GM19372 (cell line): ENCODE results near the gene SHANK3.
"Not testable (repeated sequence)": the region's sequence is repeated elsewhere in the genome, so short reads cannot be mapped to it uniquely, and the experiment has no call there.

ENCODE experiments used
- ATAC-seq: cut with Tn5 transposase; IDR thresholded peaks from one replicate; pipeline ENCODE4 v1.9.1; 2021; ENCODE audit warnings: mild to moderate bottlenecking, low read depth, moderate library complexity; ENCODE audit not compliant: unreplicated experiment

Gene SHANK3

DNA sequence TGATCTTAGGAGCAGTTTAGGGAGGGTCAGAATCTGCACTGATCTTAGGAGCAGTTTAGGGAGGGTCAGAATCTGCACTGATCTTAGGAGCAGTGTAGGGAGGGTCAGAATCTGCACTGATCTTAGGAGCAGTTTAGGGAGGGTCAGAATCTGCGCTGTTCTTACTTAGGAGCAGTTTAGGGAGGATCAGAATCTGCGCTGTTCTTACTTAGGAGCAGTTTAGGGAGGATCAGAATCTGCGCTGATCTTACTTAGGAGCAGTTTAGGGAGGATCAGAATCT is 28.9 kb upstream of the SHANK3 start:
- not testable (repeated sequence) for ATAC-seq

DNA sequence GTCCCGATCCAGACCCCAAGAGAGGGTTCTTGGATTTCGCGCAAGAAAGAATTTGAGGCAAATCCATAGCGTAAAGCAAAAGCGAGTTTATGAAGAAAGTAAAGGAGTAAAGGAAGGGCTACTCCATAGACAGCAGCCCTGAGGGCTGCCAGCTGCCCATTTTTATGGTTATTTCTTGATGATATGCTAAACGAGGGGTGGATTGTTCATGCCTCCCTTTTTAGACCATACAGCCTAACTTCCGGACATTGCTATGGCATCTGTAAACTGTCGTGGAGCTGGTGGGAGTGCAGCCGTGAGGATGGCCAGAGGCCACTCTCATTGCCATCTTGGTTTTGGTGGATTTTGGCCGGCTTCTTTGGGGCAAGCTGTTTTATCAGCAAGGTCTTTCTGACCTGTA is 19.4 kb upstream of the SHANK3 start:
- no peak for ATAC-seq

DNA sequence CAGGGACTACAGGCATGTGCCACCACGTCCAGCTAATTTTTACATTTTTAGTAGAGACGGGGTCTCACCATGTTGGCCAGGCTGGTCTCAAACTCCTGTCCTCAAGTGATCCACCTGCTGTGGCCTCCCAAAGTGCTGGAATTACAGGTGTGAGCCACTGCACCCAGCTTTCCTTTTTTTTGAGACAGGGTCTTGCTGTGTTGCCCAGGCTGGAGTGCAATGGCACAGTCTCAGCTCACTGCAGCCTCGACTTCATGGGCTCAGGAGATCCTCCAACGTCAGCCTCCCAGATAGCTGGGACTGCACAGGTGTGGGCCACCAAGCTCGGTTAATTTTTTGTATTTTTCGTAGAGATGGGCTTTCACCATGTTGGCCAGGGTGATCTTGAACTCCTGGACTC is 18.0 kb upstream of the SHANK3 start:
- not testable (repeated sequence) for ATAC-seq

DNA sequence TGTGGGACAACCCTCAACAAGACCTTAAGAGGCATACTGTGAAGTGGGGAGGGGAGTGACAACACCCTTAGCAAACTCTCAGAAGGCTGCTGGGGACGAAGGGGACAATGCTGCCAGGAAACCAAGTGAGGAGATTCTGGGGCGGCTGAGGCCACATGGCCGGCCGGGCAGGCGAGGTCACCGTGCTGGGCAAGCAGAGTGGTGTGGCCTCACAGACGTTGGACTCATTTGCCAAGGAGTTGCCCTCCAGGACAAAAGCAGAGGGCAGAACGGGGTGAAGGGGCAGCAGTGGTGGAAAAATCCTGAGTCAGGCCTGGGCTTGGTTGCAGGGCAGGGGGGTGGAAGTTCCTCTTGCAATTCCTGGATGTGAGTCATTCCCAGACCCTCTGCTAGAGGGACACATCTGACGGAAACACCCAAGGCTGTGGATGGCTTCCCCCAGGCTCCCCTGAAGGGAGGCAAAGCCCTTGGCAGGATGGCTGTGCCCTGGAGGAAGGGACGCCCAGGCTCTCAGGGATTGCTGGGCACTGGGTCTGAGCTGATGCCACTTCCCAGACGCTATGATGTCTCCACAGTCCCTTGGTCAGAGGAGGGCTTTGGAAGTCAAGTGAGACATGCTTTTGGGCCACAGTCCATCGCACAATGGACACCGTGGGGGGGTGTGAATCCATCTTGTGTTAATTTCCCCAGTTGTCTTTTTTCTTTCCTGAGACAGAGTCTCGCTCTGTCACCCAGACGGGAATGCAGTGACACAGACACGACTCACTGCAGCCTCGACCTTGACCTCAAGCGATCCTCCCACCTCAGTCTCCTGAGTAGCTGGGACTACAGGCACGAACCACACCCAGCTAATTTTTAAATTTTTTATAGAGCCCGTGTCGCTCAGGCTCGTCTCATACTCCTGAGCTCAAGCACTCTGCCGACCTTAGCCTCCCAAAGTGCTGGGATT is 16.2 kb upstream of the SHANK3 start:
- no peak for ATAC-seq

DNA sequence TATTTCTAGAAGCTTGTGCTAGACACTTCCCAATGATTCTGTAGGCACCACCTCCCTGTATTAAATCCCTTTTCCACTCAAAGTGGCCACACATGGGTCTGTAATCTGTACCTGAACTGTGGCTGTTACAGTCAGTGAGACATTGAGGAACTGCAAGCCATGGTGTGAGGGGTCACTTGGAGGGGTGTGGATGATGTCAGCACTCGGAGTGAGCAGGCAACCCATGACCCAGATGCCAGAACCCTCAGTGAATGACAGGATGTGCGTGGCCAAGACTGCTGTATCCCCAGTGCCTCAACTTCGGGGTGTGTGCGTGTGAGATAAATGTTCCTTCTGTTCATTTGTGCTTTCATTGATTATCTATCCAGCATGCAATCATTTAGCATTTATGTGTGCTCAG is 14.7 kb upstream of the SHANK3 start:
- ATAC-seq = no peak

DNA sequence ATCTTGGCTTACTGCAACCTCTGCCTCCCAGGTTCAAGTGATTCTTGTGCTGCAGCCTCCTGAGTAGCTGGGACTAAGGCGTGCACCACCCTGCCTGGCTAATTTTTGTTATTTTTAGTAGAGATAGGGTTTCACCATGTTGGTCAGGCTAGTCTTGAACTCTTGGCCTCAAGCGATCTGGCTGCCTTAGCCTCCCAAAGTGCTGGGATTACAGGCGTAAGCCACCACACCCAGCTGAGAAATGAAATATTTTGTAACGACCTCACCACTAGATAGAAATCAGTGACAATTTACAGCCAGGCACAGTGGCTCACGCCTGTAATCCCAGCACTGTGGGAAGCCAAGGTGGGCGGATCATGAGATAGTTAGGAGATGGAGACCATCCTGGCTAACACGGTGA is 12.9 kb upstream of the SHANK3 start:
- not testable (repeated sequence) for ATAC-seq

DNA sequence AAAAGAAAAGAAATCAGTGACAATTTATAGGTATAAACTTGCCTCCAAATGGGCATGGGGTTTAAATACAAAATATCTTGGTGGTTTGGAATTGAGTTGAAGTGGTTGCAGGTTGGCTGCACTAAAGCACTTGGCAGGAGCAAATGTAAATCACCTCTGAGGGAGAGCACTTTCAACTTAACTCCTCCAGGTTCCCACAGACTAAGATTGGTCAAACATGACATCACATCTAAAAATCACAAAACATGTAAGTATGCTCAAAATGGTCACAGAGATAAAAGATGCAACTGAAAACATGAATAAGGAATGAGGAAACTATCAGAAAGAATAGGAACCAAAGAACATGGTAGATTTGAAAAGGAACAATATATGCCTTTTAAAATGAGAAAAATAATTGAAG is 12.3 kb upstream of the SHANK3 start:
- ATAC-seq = no peak

DNA sequence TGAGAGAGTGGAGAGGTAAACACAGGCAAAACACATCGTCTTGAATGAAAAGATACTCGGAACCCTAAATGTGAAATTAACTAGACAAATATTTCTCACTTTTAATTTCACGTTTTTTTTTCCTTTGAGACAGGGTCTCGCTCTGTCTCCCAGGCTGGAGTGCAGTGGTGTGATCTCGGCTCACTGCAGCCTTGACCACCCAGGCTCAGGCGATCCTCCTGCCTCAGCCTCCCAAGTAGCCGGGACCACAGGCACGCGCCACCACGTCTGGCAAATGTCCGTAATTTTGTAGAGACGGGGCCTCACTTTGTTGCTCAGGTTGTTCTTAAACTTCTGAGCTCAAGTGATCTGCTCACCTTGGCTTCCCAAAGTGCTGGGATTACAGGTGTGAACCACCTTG is 7.4 kb upstream of the SHANK3 start:
- ATAC-seq = no peak

DNA sequence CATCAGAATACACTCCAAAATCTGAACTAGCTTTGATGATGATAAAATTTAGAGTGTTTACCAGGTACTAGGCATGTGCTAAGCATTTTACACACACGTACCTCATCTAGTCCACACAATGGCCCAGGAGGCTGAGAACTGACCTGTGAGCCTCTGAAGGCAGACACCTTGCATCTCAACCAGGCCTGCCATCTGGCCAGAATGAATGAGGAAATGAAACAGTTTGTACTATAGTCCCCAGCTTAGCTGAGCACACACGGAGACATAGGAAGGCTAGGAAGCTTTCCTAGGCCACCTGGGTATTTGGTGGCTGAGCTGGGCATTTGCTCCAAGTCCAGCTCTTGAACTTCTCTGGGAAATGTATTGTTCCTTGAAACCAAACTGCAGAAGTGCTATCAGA is 6.9 kb upstream of the SHANK3 start:
- no peak for ATAC-seq

DNA sequence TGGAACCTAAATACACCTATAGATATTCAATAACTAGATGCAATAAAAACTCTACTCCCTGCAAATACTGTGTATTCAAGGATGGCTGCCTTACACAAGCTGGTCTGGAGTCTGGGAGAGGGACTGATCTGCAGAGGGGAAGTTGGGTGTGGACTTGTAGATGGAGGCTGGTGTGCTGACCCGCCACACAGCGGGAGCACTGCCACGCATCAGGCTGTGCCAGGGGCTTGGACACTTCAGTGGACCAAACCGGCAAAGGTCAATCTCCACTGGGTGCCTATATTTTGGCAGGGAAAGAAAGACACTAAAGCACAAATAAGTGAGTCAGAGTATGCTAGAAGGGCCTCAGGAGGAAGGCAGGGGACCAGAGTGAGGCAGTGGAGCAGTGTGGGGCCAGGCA is 2.1 kb upstream of the SHANK3 start:
- ATAC-seq = no peak

DNA sequence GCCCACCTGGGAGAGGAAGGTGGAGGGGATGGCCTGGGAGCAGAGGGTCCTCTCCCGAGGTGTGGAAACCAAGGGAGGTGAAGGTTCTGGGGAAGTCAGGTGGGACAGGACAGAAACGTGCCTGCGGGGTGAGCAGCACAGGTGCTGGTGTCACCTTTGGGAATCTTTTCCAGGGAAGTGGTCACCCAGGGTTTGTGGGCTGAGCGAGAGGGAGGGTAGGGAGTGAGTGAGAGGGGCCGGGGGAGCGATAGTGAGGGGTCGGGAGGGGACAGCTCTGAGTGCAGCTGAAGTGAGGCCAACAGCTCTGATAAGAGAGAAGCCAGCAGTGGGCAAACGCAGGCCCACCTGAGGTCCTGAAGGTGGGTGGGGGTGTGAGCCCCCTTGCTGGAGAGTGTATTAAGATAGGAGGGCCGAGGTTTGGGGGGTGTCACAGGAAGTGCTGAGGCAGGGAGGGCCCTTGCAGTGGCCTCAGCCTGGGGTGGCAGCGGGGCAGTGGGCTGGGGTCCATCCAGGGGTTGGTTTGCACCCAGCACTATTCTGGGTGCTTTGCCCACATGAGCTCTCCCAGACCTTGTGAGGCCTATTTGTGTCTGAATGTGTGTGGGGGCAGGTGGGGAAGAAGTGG is 1.6 kb upstream of the SHANK3 start:
- no peak for ATAC-seq

DNA sequence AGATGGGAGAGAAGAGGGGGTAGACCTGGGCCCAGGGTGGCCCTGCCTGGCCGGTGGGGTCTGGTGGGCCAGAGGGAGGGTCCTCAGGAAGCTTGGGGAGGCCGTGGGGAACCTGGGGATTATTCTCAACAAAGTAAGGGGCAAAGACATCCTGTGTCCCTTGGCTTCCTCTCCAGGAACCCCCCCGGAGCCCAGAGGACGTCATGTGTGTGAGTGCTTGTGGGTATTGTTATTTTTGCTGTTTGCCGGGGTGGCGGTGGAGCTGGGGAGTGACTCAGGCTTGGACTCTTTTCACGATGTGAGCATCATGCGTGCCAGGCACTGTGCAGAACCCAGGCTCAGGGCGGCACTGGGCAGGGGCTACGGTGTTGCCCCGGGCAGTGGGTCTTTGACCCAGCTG is 982 bp upstream of the SHANK3 start:
- ATAC-seq = no peak

DNA sequence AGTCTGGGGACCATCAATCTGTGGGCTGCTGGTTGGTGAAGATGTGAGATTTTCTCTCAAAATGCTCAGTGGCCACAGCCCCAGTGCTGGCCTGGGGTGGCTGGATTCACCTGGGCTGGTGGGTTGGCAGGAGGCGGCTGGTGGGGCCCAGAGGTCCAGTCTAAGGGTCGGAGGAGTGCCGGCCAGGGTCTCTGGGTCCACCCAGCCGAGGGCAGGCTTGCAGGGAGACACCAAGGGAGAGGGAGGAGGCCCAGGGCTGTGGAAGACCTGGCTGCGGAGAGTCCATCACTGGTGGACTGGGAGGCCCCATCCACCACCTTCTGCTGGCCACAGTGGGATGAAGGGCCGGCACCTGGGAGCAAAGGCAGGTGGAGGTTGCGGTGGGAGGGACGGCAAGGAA is 582 bp upstream of the SHANK3 start:
- no peak for ATAC-seq

DNA sequence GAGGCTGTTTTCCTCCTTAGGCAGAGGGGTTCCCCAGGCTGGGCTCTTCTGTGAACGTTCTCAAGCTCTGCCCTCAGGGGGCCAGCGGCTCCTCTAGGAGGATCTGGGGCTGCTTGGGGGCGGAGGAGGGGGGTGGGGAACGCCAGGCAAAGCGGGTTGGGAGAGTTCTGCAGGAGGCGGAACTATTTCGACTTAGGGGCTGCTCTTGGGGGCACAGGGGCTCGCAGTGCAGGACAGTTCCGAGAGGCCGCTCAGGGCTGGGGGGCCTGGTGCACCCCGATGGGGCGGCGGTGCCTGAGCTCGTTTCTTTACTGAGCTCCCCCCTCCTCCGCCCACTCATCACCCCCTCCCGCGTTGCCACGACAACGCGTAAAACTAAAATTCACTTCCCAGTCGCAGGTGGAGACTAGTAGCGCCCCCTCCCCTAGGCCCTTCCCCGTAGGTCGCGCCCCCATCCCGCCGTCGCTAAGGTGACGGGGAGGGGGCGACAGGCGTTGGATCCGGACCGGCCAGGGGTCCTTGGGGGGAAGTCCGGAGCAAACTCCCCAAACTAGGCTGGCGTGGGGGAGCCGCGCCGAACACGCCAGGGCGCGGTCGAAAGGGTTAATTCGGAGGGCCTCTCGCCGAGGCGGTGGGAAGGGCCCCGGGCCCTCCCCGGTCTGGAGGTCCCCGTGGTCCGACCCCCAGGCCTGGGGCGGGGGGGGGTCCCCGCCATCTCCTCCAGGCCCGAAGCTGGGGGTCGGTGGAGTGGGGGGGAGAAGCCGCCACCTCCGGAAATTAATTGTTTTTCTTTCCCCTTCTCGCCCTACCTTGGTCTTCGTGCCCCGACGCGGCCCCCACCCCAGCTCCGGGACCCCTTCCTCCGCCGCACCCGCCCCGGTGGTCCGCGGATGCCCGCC is 857 bp downstream of the SHANK3 start:
- ATAC-seq = no peak

DNA sequence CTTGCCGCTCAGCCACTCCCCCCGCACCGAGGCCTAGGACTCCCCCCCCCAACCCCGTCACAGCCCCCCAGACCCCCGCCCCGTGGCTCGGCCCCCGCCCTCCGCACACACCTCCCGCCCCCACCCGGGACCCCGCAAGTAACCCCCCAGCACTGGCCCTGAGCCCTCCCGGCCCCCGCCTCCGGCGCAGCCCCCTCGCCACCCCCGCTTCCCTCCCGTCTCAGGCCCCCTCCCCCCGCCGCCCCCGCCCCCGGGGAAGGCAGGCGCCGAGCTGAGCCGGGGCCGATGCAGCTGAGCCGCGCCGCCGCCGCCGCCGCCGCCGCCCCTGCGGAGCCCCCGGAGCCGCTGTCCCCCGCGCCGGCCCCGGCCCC is 1.5 kb downstream of the SHANK3 start:
- no peak for ATAC-seq

DNA sequence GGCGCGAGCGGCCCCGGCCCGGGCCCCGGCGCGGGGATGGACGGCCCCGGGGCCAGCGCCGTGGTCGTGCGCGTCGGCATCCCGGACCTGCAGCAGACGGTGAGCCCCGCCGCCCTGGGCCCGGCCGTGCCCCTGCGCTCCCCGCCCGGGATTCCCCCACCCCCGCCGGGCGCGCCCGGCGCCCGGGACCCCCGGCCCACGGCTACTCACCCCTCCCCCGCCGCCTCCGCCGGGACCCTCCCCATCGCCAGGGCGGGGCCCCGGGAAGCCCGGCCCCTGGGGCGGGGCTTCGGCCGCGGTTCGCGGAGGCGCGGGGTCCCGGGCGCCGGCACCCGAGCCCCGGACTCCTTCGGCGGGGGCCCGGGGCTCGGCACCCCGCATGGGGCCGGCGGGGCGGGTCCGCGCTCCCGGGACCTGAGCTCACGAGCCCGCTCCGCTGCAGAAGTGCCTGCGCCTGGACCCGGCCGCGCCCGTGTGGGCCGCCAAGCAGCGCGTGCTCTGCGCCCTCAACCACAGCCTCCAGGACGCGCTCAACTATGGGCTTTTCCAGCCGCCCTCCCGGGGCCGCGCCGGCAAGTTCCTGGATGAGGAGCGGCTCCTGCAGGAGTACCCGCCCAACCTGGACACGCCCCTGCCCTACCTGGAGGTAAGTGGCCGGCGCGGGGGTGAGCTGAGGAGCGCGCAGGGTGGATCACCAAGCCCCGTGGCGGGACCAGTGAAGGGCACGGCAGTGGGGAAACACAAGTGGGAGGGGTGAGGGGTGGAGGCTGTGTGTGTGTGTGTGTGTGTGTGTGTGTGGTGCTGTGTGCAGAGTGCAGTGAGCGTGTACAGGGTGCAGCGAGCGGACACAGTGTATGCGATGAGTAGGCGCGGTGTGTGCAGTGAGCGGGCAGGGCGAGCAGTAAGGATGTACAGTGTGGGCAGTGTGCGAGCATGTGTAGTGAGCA is 2.3 kb downstream of the SHANK3 start:
- ATAC-seq = no peak

DNA sequence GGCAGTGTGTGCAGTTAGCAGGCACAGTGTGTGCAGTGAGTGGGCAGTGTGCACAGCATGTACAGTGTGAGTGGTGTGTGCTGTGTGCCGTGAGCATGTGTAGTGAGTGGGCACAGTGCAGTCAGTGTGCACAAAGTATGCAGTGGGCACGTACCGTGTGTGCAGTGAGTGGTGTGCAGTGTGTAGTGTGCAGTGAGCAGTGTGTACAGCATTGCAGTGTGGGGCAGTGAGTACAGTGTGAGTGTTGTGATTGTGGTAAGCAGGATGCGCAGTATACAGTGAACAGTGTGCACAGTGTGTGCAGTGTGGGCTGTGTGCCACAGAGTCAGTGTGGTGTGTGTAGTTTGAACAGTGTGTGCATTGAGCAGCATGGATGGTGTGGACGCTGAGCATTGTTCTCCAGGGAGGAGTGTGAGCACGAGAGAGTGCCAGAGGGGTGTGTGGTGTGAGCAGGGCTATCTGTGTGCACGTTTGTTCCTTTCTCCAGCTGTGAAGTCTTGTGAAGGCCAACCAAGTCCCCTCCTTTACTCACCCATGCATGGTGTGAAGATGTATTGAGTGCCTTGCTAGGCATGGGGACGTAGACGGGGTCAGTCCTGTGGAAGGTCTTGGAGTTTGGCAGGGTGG is 3.0 kb downstream of the SHANK3 start:
- ATAC-seq = no peak

DNA sequence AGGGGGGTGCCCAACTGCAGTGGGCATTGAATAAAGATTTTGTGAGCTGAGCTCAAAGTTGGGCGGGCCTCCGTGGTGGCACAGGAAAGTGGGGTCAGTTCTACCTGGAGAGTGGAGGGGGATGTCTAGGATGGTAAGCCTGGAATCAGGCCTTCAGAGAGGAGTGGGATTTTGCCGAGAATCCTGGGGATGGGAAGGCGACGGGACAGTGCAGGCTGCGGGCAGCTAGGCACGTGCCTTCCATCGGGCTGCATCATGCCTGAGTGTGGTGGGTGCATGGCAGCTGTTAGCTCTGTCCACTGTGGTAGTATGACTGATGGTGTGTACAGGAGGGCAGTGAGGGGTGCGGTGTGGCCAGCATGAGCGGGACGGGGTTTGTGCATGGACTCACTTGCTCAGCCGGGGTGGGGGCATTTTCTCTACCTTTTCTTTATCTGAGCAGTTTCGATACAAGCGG is 3.6 kb downstream of the SHANK3 start:
- ATAC-seq = no peak

DNA sequence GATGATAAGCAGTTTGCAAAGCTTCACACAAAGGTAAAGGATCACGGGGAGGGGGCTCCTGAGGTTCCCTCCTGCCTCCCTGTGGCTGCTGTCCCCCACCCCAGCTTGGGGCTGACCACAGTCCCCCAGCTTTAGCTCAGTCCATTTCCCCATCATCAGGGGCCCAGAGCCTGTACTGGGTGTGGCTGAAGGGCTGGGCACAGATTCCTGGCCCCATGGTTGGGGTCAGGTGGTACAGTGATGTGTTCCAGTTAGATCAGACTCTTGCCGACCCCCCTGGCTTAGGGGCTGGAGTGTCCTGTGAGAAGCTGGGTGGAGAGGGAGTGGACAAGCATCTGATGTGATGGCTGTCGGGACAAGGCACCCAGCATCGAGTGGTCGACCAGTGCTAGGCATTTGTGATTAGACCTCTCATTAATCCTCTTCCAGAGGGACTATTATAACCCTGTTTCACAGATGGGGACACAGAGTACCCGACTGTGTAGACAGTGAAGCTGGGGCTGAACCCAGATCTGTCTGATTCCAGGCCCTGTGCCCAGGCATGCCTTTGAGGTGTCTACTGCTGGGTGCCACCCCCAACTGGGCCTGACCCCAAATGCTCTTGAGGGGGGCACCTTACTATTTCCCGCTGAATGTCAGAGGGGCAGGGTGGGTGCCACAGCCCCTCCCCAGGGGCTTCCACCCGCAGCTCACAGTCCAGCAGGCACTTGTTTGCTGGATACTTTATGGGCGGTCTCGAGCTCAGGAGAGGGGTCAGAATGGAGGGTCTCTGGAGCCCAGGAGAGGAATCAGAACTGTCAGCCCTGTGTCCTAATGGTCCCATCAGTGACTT is 4.3 kb downstream of the SHANK3 start:
- no peak for ATAC-seq
